MM.1S (cell line): ENCODE data around the gene DOK6.

ENCODE experiments used
- DNase-seq: peaks from one replicate; pipeline ENCODE4 v3.0.0-alpha.2; 2015
- H2AFZ ChIP-seq: fragments of 300-600 bp; sonication (generic); 2 replicates; pipeline ENCODE4 v1.6.0; 2016; ENCODE audit warnings: antibody characterized with exemption, low read length
- H3F3A ChIP-seq: fragments of 300-600 bp; sonication (generic); 2 replicates; pipeline ENCODE4 v1.6.1; 2016; ENCODE audit warnings: mild to moderate bottlenecking, antibody characterized with exemption, low read length, moderate library complexity, mixed read lengths; ENCODE audit not compliant: insufficient read depth
- H3K27ac ChIP-seq: fragments of 300-600 bp; sonication (generic); 2 replicates; pipeline ENCODE4 v1.5.1; 2016; ENCODE audit warnings: mild to moderate bottlenecking, low read length
- H3K27me3 ChIP-seq: fragments of 300-600 bp; sonication (generic); replicated peaks from 2 replicates; pipeline ENCODE4 v1.6.0; 2016; ENCODE audit warnings: low read length; ENCODE audit not compliant: insufficient read depth
- H3K36me3 ChIP-seq: fragments of 300-600 bp; sonication (generic); replicated peaks from 2 replicates; pipeline ENCODE4 v1.6.1; 2016; ENCODE audit warnings: mild to moderate bottlenecking, low read length, mixed read lengths; ENCODE audit not compliant: insufficient read depth
- H3K4me1 ChIP-seq: fragments of 300-600 bp; sonication (generic); 2 replicates; pipeline ENCODE4 v1.6.1; 2016; ENCODE audit warnings: low read length, mixed read lengths
- H3K4me2 ChIP-seq: fragments of 300-600 bp; sonication (generic); 2 replicates; pipeline ENCODE4 v1.6.0; 2016; ENCODE audit warnings: low read depth, low read length
- H3K4me3 ChIP-seq: fragments of 300-600 bp; sonication (generic); 2 replicates; pipeline ENCODE4 v1.5.1; 2016; ENCODE audit warnings: low read length, mixed read lengths
- H3K79me2 ChIP-seq: fragments of 300-600 bp; sonication (generic); 2 replicates; pipeline ENCODE4 v1.6.1; 2016; ENCODE audit warnings: mixed run types, low read length, mixed read lengths
- H3K9ac ChIP-seq: fragments of 300-600 bp; sonication (generic); 2 replicates; pipeline ENCODE4 v1.6.1; 2016; ENCODE audit warnings: low read length, mixed read lengths
- H3K9me2 ChIP-seq: fragments of 300-600 bp; sonication (generic); replicated peaks from 2 replicates; pipeline ENCODE4 v1.6.1; 2016; ENCODE audit warnings: mild to moderate bottlenecking, low read length, mixed read lengths; ENCODE audit not compliant: insufficient read depth
- H3K9me3 ChIP-seq: fragments of 300-600 bp; sonication (generic); replicated peaks from 2 replicates; pipeline ENCODE4 v1.6.1; 2016; ENCODE audit warnings: mild to moderate bottlenecking, low read length, mixed read lengths; ENCODE audit not compliant: insufficient read depth
- H4K20me1 ChIP-seq: fragments of 300-600 bp; sonication (generic); 2 replicates; pipeline ENCODE4 v1.6.1; 2016; ENCODE audit warnings: mild to moderate bottlenecking, low read length, moderate library complexity, mixed read lengths; ENCODE audit not compliant: insufficient read depth
- CTCF ChIP-seq: fragments of 300-600 bp; sonication (generic); IDR thresholded peaks from 2 replicates; pipeline ENCODE4 v1.5.1; 2016; ENCODE audit warnings: antibody characterized with exemption, low read length, mixed read lengths
- EZH2 ChIP-seq: fragments of 300-600 bp; sonication (generic); optimal IDR thresholded peaks from 2 replicates; pipeline ENCODE3; 2017; ENCODE audit warnings: low read depth, mild to moderate bottlenecking, antibody characterized with exemption, low read length, mixed read lengths
- EZH2phosphoT487 ChIP-seq: fragments of 300-600 bp; sonication (generic); IDR thresholded peaks from 2 replicates; pipeline ENCODE4 v1.6.1; 2018; ENCODE audit warnings: antibody characterized with exemption, low read length

The DOK6 gene

GRCh38 chr18:69689121-69689759 is 288.6 kb downstream of the DOK6 start:
- no peak overlapping the region for H3K9ac ChIP-seq
- DNase-seq = no peak
- H3K27ac ChIP-seq = no peak overlapping the region
- H3K4me2 ChIP-seq = no peak overlapping the region
- H3K4me3 ChIP-seq = no peak overlapping the region
- no peak for TF ChIP-seq EZH2
- TF ChIP-seq EZH2phosphoT487 = no peak
- TF ChIP-seq CTCF = no peak
- H2AFZ ChIP-seq = no peak overlapping the region
- H3K9me2 ChIP-seq = no peaks in the 10 kb centered on the region
- H4K20me1 ChIP-seq = no peaks in the 10 kb centered on the region
- H3K79me2 ChIP-seq = no peaks in the 10 kb centered on the region
- H3K36me3 ChIP-seq = no peaks in the 10 kb centered on the region
- no peaks in the 10 kb centered on the region for H3K9me3 ChIP-seq
- H3K4me1 ChIP-seq = no peaks in the 10 kb centered on the region
- H3F3A ChIP-seq = no peaks in the 10 kb centered on the region
- no peaks in the 10 kb centered on the region for H3K27me3 ChIP-seq

- H3K9me3 ChIP-seq = no peaks in the 10 kb centered on the region
- DNase-seq = no peak
- H3F3A ChIP-seq = no peaks in the 10 kb centered on the region
These were observed 290.5 kb downstream of the DOK6 start for GRCh38 chr18:69691008-69691760.

GRCh38 chr18:69697069-69697468 is 296.4 kb downstream of the DOK6 start:
- Histone ChIP-seq H3K27me3 (no peaks in the 10 kb centered on the region), H3K79me2 (no peaks in the 10 kb centered on the region), H2AFZ (no peak overlapping the region), H3K4me1 (no peaks in the 10 kb centered on the region), H4K20me1 (no peaks in the 10 kb centered on the region), H3F3A (no peaks in the 10 kb centered on the region), H3K9me2 (no peaks in the 10 kb centered on the region), H3K4me3 (no peak overlapping the region), H3K36me3 (no peaks in the 10 kb centered on the region), H3K27ac (no peak overlapping the region), H3K4me2 (no peak overlapping the region), H3K9ac (no peak overlapping the region), H3K9me3 (no peaks in the 10 kb centered on the region)
- no peak for DNase-seq
- TF ChIP-seq CTCF (no peak), EZH2 (no peak), EZH2phosphoT487 (no peak)

More at GRCh38 chr18:69691008-69691760, 290.5 kb downstream of the DOK6 start:
- H3K4me2 ChIP-seq = no peak overlapping the region
- H3K4me3 ChIP-seq = no peak overlapping the region
- no peaks in the 10 kb centered on the region for H4K20me1 ChIP-seq
- H2AFZ ChIP-seq = no peak overlapping the region
- TF ChIP-seq EZH2 = no peak
- no peak for TF ChIP-seq CTCF
- no peak for TF ChIP-seq EZH2phosphoT487
- no peaks in the 10 kb centered on the region for H3K4me1 ChIP-seq
- no peaks in the 10 kb centered on the region for H3K79me2 ChIP-seq
- no peak overlapping the region for H3K27ac ChIP-seq
- no peaks in the 10 kb centered on the region for H3K27me3 ChIP-seq
- no peak overlapping the region for H3K9ac ChIP-seq
- no peaks in the 10 kb centered on the region for H3K9me2 ChIP-seq
- no peaks in the 10 kb centered on the region for H3K36me3 ChIP-seq
